ENCODE data around the gene TAOK1.

DNA sequence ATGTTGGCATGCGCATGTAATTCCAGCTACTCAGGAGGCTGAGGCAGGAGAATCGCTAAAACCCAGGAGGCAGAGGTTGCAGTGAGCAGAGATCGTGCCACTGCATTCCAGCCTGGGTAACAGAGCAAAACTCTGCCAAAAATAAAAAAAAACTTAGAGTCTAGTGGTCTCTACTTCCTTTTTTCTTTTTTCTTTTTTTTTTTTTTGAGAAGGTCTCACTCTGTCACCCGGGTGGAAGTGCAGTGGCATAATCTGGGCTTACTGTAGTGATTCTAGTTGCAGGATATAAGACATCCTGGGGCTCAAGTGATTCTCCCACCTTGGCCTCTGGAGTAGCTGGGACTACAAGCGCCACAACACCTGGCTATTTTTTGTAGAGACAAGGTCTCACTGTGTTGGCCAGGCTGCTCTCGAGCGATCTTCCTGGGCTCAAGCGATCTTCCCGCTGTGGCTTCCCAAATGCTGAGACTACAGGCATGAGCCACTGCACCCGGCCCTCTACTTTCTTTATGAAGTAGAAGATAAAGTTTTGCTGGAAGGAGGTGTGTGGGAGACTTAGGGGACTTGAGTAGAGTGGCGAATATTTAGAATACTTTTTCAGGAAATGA, 47.9 kb upstream of the TAOK1 start:
- no peak for TF ChIP-seq NFIC (IDR thresholded peaks at IDR 0.05)
- TF ChIP-seq, protein P1, sequence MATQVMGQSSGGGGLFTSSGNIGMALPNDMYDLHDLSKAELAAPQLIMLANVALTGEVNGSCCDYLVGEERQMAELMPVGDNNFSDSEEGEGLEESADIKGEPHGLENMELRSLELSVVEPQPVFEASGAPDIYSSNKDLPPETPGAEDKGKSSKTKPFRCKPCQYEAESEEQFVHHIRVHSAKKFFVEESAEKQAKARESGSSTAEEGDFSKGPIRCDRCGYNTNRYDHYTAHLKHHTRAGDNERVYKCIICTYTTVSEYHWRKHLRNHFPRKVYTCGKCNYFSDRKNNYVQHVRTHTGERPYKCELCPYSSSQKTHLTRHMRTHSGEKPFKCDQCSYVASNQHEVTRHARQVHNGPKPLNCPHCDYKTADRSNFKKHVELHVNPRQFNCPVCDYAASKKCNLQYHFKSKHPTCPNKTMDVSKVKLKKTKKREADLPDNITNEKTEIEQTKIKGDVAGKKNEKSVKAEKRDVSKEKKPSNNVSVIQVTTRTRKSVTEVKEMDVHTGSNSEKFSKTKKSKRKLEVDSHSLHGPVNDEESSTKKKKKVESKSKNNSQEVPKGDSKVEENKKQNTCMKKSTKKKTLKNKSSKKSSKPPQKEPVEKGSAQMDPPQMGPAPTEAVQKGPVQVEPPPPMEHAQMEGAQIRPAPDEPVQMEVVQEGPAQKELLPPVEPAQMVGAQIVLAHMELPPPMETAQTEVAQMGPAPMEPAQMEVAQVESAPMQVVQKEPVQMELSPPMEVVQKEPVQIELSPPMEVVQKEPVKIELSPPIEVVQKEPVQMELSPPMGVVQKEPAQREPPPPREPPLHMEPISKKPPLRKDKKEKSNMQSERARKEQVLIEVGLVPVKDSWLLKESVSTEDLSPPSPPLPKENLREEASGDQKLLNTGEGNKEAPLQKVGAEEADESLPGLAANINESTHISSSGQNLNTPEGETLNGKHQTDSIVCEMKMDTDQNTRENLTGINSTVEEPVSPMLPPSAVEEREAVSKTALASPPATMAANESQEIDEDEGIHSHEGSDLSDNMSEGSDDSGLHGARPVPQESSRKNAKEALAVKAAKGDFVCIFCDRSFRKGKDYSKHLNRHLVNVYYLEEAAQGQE (IDR thresholded peaks at IDR 0.05; ENCODE audit: low read depth), result no peak
- TF ChIP-seq TCF12 (IDR thresholded peaks at IDR 0.05; ENCODE audit: low read depth), result no peak
- no peak for TF ChIP-seq FOXM1 (IDR thresholded peaks at IDR 0.05; ENCODE audit: borderline replicate concordance, low read depth)
- TF ChIP-seq RAD21 (IDR thresholded peaks at IDR 0.05; ENCODE audit: low read depth), result no peak
- no peak for TF ChIP-seq TAF1 (IDR thresholded peaks at IDR 0.05; ENCODE audit: low read depth)
- TF ChIP-seq, protein P2, sequence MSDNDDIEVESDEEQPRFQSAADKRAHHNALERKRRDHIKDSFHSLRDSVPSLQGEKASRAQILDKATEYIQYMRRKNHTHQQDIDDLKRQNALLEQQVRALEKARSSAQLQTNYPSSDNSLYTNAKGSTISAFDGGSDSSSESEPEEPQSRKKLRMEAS (IDR thresholded peaks at IDR 0.05), result no peak
- TF ChIP-seq, protein P3, sequence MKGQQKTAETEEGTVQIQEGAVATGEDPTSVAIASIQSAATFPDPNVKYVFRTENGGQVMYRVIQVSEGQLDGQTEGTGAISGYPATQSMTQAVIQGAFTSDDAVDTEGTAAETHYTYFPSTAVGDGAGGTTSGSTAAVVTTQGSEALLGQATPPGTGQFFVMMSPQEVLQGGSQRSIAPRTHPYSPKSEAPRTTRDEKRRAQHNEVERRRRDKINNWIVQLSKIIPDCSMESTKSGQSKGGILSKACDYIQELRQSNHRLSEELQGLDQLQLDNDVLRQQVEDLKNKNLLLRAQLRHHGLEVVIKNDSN (IDR thresholded peaks at IDR 0.05), result no peak
